HT-29 (cell line): ENCODE data around the gene XDH. TPM values are rescaled to one million over a fixed set of nuclear protein-coding genes. Genes with fewer than 3 reads are reported as not detected.

Experiments used
- DNase-seq: peaks from one replicate; pipeline ENCODE4 v3.0.0-alpha.2; 2015; ENCODE audit warnings: low spot score
- total RNA-seq: library from RNA; depleted of rRNA; stranded (reverse); fragments of >200 nt; shearing (Covaris generic); gene quantifications from 2 replicates; pipeline ENCODE4 v1.2.3, GENCODE V29; 2014

XDH gene
- total RNA-seq, 1 experiment from 2014 or later: 0.28 TPM

DNA sequence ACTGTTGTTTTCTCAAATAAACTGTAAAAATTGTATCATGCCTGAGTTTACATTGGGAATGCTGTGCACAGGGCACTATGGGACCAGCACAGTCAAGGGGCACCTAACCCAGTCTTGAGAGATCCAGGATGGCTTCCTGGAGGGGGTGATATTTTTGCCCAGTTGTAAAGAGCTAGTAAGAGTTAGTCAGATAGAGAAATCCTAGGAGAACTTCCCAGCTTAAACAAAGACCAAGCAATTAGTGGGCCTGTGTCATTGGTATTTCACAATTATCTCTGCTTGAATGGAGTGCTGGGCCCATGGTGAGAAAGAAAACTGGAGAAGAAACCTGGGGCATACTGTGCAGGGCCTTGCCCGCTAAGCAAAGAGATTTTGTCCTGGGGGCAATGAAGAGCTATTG, 12.2 kb downstream of the XDH start:
- DNase-seq: no peak

GRCh38 chr2:31401580-31401979, 13.0 kb downstream of the XDH start:
- no peak for DNase-seq

- DNase-seq: no peak
Observed at GRCh38 chr2:31398881-31399280, 15.7 kb downstream of the XDH start.

DNA sequence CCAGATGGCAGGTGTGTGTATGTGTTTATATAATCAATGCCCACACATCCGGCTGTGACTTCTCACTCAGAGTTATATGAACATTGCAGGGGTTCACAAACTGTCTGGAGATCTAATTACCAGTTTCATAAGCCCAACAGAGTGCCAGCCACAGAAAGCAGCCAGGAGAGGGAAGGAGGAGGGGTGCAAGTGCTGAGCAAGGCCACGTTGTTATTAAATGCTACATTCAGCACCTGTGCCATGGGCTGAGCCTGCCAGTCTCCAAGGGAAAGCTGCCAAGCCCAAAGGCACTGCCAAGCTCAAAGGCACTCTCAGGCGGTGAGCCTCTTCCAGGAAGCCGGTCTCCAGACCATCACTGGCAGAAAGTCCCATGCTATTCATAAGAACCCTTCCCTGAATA, 17.4 kb downstream of the XDH start:
- no peak for DNase-seq

DNA sequence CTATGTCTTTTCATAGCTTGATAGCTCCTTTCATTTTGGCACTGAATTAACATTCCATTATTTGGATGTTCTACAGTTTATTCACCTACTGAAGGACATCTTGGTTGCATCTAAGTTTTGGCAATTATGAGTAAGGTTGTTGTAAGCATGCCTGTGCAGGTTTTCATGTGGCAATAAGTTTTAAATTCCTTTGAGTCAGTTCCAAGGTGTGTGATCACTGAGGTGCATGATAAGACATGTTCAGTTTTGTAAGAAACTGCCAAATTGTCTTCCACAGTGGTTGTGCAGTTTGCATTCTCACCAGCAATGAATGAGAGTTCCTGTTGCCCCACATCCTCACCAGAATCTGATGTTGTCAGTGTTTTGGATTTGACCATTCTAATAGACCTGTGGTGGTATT, 24.2 kb downstream of the XDH start:
- no peak for DNase-seq

- no peak for DNase-seq
Observed at GRCh38 chr2:31388736-31389135, 25.8 kb downstream of the XDH start.

DNA sequence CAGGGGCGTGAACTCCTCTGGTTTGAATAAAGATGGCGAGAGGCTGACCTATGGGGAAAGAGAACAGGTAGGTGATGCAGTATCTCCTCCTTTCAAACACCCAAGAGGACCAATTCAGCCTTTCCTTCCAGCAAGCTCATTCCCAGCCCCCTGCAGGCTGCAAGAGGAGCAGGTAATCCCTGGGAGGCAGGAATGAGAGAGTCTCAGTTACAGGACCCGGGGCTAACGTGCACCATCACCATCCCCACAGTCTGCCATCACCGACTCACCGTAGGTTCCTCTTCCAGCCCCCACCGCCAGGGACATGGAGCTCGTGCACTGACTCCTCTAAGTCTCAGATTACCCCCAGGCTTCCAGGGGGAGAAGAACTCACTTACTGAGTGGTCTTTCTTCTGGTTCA, 26.7 kb downstream of the XDH start:
- no peak for DNase-seq

DNA sequence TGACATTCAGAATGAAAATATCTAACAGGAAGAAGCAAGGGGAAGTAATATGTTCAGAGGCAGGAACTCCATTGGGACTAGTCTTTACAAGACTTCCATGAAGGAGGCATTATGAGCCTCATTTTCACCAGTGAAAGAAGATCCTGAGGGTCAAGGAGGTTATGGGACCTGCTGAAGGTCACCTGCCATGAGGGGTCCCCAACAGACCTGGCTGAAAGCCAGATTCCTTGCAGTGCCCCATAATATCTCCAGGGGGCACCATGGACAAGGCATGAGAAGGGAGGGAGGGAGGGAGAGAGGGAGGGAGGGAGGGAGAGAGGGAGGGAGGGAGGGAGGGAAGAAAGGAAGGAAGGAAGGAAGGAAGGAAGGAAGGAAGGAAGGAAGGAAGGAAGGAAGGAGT, 27.9 kb downstream of the XDH start:
- no peak for DNase-seq

- DNase-seq: no peak
Observed at GRCh38 chr2:31386172-31386571, 28.4 kb downstream of the XDH start.

- peak; percentile 13 for DNase-seq
Observed at GRCh38 chr2:31384771-31385276, 29.7 kb downstream of the XDH start.

GRCh38 chr2:31384351-31384750, 30.2 kb downstream of the XDH start:
- peak; percentile 25 for DNase-seq

DNA sequence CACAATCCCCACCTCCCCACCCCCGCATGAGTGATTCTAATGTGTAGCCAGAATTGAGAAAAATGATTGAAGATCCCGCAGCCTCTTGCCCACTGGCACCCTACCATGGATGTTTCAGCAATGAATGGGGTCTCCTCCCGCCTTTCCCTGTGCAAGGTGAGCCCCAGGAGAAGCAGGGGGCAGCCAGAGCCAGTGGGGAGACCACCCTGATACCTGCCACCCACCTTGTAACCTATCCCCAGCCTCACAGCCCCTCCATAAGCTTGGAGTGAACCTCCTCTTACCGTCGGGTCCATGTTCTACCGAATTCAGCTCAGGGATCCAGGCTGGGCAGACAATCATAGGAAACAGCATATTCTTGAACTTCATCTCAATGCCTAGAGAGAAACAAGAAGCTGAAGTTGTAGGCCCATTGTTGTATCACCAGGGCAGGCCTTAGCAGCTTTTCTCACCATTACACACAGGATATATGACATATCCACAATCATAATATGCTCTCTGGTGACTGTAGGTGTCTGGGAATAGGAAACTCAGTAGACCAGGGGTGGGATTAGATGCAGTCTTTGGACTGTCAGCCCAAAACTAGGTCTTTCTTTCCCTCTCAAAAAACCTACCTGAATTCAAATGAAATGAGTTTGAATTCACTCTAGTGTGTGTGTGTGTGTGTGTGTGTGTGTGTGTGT, 30.9 kb downstream of the XDH start:
- DNase-seq: no peak

DNA sequence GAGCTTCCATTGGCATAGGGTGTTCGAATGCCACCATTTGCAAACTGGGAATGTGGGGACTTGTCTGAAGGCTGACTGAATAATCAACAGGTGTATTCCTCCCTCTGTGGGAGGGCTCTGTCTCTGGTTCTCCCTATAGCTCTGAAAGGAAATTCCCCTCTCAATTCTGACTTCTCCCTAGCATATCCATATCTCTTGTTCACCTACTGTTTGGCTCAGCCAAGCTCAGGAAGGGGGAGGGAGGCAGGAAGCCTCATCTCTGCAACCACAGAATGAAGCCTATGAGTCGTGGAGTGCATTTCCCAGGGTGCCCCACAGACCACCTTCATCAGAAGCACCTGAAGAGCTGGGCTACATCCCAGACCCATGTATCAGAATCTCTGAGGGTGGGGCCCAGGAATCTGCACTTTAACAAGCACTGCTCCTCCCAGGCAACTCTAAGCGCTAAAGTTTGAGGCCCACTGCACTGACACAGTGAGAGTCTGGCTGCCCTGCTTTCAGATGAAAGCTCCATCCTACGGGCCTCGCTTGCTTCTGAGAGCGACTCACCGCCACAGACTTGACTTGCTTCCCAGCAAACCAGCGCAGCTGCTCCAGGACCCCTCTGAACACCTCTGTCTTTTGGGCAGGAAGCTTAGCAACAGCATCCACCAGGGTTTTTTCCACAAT, 32.0 kb downstream of the XDH start:
- DNase-seq: no peak

DNA sequence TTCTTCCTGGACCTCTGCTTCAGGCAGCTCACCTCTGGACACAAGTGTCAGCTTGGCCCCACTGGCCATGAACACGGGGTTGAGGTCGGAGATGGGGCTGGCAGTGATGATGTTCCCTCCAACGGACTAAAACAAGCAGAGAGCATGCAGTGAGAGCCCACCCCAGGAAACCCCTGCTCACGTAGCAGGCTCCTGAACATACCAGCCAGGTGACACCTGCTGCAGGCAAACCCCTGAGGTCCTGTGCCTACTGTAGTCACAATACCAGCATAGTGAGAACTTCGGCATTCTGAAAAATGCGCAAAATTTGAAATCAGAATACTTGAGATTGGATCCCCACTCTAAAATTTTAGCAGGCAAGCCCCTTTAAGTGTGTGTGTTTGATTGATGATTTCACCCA, 32.9 kb downstream of the XDH start:
- no peak for DNase-seq

DNA sequence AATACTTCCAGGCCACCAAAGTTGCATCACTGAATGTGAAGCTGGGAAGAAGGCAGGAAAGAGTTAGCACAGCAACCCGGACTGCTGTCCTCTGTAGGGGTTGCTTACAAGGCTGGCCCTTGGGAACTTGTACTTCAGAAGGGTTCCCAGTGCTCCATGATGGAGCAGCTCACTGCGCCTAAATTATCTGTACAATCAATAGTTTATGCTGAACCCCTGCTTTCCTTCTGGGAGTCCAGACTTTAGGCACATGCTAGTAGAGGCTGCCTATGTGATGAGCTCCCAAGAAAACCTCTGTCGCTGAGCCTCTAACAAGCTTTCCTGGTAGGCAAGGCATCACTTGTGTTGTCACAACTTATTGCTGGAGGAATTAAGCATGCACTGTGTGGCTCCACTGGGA, 34.3 kb downstream of the XDH start:
- no peak for DNase-seq

- no peak for DNase-seq
Observed at GRCh38 chr2:31379747-31380146, 34.8 kb downstream of the XDH start.

DNA sequence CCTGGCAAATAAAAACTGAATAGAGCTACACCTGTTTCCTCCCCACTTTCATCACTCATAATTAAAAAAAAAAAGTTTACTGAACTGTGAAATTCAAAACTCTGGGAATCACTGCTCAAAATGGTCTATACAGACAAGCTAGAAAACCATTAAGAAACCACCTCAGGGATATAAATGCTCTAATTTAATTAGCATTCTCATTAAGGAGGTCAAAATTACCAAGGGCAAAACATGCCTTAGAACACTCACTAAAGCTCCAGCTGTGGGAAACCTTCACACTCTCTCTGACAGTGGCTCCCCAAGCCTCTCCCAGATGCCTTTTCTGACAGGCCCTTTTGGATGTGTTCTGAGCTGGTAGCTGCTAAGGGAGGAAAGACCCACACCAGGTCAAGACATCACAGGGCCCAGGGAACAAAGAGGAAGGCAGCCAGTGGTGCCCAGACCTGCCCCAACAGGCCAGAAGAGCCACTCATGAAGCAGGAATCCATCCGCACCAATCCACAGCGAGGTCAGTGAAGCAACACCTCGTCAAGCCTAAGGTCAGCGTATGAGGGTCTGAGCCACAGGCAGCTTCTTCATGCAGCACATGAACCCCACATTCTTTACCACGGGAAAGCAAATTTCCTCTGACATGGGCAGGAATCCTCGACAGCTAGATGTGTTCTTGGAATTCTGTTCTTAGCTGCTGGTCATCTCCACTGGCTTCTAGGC, 35.6 kb downstream of the XDH start:
- DNase-seq: no peak

DNA sequence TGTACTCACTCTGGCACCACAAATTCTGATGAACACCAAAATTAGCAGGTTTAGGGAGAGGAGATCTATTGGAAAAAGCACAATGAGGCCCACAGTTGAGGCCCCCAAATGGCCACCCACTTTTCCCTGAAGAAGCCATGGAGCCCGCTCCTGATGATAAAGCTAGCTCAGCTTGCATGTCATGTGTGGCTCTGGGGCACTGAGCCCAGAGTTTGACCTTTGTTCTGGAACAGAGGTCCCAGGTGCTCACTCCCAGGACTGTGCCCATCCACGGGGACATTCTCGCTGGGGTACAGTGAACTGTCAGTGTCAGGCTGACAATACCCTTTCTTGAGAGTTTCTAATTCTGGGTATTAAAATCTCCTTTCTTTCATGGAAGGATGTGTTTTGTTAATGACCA, 36.2 kb downstream of the XDH start:
- no peak for DNase-seq

DNA sequence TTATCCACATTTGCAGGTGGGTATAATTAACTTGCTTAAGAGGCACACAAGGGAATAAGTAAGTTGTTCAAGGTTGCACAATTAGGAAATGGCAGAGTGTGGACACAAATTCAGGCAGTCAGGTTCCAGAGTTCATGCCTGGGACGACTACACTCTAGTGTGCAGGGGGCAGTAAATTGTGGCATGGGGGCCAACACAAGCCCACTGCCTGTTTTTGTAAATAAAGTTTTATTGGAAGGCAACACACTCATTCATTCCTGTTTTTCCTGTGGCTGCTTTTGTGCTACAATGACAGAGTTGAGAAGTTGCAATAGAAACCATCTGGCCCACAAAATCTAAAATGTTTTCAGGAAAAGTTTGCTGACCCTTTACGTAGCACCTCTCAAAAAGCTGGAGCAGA, 41.4 kb downstream of the XDH start:
- no peak for DNase-seq

DNA sequence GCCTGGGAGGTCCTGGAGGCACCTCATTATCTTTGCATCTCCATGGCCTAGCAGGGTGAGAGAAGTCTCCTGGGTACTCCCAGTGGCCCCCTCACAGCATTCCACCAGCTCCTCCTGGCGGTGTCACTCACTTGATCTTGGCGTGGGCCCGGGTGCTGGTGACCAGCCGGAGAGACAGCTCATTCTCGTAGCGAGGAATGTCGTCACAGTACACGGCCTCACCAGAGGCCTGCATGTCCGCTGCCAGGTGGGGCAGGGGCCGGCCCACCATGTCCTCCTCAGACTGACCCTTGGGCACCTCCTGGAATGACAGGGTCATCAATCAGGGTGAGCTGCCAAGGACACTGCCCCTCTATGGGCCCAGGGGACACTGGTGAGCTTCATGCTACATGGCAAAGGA, 42.4 kb downstream of the XDH start:
- no peak for DNase-seq

GRCh38 chr2:31371691-31372090, 42.9 kb downstream of the XDH start:
- DNase-seq: no peak

DNA sequence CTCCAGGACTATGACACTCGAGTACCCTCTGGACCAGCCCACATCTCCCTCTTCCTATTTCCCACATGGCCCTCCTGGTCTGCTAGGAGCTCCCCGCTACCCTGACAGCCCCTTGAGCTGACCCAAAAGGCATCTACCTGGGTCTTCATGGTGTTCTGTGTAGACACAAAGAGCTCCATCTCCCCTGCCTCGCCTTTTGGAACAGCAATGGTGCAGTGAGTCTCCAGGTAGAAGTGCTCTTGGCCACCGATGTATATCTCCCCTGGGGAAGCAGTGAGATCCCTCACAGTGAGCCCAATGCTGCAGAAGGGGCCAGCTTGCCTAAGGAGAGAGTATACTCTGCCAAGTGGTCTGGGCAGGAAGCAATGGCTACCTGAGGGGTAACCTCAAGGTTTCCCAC, 47.8 kb downstream of the XDH start:
- no peak for DNase-seq
